ENCODE data around the gene DOC2A.
"Not testable (repeated sequence)": the region's sequence is repeated elsewhere in the genome, so short reads cannot be mapped to it uniquely, and the experiment has no call there.

The DOC2A gene

GRCh38 chr16:29972992-29973383 is 37.8 kb downstream of the DOC2A start:
- no peak for DNase-seq (ENCODE audit: low spot score)

- DNase-seq (ENCODE audit: low spot score), result no peak
These were observed 38.3 kb downstream of the DOC2A start for GRCh38 chr16:29972500-29972899.

GRCh38 chr16:29971304-29971703 is 39.5 kb downstream of the DOC2A start:
- DNase-seq (ENCODE audit: low spot score), result no peak

- DNase-seq (ENCODE audit: low spot score), result no peak
These were observed 42.6 kb downstream of the DOC2A start for GRCh38 chr16:29968205-29968604.

GRCh38 chr16:29963021-29963743 is 47.6 kb downstream of the DOC2A start:
- no peak for DNase-seq (ENCODE audit: low spot score)

GRCh38 chr16:29962344-29962994 is 48.4 kb downstream of the DOC2A start:
- no peak for DNase-seq (ENCODE audit: low spot score)

- peak; percentile 95 for DNase-seq (ENCODE audit: low spot score)
These were observed 49.1 kb downstream of the DOC2A start, which contains the start of gene TMEM219 for GRCh38 chr16:29961479-29962343. TSS of gene TMEM219 (plus strand) at chr16:29962079. CDS start at chr16:29963144, 1,065 bp downstream.

GRCh38 chr16:29961127-29961478 is 49.7 kb downstream of the DOC2A start:
- no peak for DNase-seq (ENCODE audit: low spot score)

- DNase-seq (ENCODE audit: low spot score), result not testable (repeated sequence)
These were observed 51.0 kb downstream of the DOC2A start for GRCh38 chr16:29959821-29960220.

GRCh38 chr16:29959293-29959692 is 51.5 kb downstream of the DOC2A start:
- DNase-seq (ENCODE audit: low spot score), result no peak

- no peak for DNase-seq (ENCODE audit: low spot score)
These were observed 52.1 kb downstream of the DOC2A start for GRCh38 chr16:29958756-29959155.

All from CD4-positive, alpha-beta T cell treated with Interleukin-2 at 100 ng/mL for 4 hours (primary cell).